ENCODE results near the gene PRPF40A. TPM values are rescaled to one million over a fixed set of nuclear protein-coding genes. Genes with fewer than 3 reads are reported as not detected.

The PRPF40A gene
- total and polyA plus RNA-seq, 2 experiments from 2014 or later, result 254 to 261 TPM

DNA sequence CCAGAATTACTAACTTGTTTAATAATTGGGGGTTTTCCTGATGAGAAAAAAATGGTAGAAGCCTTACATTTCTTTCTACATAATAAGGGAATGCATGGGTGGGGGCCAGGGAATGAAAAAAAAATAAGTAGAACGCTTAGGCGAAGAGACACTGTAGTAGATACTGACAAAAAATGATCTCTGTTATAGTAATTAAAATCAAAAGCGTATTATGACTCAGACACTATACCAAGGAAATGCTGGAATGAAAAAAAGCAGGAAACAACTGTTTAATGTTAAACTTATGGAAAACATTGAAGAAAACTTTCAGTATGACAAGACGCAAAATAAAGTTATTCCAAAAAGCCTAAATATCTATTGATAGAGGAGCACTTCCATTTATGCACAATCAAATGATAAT is 42.9 kb downstream of the PRPF40A start:
- Histone ChIP-seq H3K27ac (ENCODE audit: low read depth) (no peak overlapping the region), H4K20me1 (replicated peaks; ENCODE audit: insufficient read depth) (peaks cover 9% of the 10 kb centered on the region; the same call in 1 of the 2 replicates), H3K4me1 (ENCODE audit: insufficient read depth) (no peaks in the 10 kb centered on the region), H3K79me2 (replicated peaks; ENCODE audit: insufficient read depth) (peaks cover 4% of the 10 kb centered on the region; the same call in 1 of the 2 replicates), H3K36me3 (ENCODE audit: insufficient read depth) (peaks cover 91% of the 10 kb centered on the region), H3F3A (replicated peaks; ENCODE audit: low read depth) (no peaks in the 10 kb centered on the region), H3K27me3 (ENCODE audit: insufficient read depth) (no peaks in the 10 kb centered on the region), H2AFZ (no peak overlapping the region), H3K4me2 (no peak overlapping the region), H3K9me2 (ENCODE audit: insufficient read depth) (no peaks in the 10 kb centered on the region), H3K4me3 (no peak overlapping the region)
- TF ChIP-seq, protein P1, sequence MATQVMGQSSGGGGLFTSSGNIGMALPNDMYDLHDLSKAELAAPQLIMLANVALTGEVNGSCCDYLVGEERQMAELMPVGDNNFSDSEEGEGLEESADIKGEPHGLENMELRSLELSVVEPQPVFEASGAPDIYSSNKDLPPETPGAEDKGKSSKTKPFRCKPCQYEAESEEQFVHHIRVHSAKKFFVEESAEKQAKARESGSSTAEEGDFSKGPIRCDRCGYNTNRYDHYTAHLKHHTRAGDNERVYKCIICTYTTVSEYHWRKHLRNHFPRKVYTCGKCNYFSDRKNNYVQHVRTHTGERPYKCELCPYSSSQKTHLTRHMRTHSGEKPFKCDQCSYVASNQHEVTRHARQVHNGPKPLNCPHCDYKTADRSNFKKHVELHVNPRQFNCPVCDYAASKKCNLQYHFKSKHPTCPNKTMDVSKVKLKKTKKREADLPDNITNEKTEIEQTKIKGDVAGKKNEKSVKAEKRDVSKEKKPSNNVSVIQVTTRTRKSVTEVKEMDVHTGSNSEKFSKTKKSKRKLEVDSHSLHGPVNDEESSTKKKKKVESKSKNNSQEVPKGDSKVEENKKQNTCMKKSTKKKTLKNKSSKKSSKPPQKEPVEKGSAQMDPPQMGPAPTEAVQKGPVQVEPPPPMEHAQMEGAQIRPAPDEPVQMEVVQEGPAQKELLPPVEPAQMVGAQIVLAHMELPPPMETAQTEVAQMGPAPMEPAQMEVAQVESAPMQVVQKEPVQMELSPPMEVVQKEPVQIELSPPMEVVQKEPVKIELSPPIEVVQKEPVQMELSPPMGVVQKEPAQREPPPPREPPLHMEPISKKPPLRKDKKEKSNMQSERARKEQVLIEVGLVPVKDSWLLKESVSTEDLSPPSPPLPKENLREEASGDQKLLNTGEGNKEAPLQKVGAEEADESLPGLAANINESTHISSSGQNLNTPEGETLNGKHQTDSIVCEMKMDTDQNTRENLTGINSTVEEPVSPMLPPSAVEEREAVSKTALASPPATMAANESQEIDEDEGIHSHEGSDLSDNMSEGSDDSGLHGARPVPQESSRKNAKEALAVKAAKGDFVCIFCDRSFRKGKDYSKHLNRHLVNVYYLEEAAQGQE (IDR thresholded peaks at IDR 0.05; ENCODE audit: unreplicated experiment), result no peak
- TF ChIP-seq POLR2AphosphoS5 (IDR thresholded peaks at IDR 0.05; ENCODE audit: low read depth) (no peak), STAT1 (IDR thresholded peaks at IDR 0.05; ENCODE audit: unreplicated experiment) (no peak), ZNF114 (CRISPR knock-in tag; IDR thresholded peaks at IDR 0.05) (no peak), EZH2phosphoT487 (IDR thresholded peaks at IDR 0.05; ENCODE audit: unreplicated experiment) (no peak), JUNB (IDR thresholded peaks at IDR 0.05; ENCODE audit: unreplicated experiment) (no peak), EZH2 (IDR thresholded peaks at IDR 0.05; ENCODE audit: low read depth, unreplicated experiment) (no peak), ZNF331 (CRISPR knock-in tag; IDR thresholded peaks at IDR 0.05; ENCODE audit: low read depth) (no peak), NANOG (IDR thresholded peaks at IDR 0.05; ENCODE audit: borderline replicate concordance) (no peak)
- TF ChIP-seq, protein P2, sequence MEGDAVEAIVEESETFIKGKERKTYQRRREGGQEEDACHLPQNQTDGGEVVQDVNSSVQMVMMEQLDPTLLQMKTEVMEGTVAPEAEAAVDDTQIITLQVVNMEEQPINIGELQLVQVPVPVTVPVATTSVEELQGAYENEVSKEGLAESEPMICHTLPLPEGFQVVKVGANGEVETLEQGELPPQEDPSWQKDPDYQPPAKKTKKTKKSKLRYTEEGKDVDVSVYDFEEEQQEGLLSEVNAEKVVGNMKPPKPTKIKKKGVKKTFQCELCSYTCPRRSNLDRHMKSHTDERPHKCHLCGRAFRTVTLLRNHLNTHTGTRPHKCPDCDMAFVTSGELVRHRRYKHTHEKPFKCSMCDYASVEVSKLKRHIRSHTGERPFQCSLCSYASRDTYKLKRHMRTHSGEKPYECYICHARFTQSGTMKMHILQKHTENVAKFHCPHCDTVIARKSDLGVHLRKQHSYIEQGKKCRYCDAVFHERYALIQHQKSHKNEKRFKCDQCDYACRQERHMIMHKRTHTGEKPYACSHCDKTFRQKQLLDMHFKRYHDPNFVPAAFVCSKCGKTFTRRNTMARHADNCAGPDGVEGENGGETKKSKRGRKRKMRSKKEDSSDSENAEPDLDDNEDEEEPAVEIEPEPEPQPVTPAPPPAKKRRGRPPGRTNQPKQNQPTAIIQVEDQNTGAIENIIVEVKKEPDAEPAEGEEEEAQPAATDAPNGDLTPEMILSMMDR (conservative IDR thresholded peaks at IDR 0.05; ENCODE audit: low read depth in 2 of 2), result no peak
- TF ChIP-seq, protein P3, sequence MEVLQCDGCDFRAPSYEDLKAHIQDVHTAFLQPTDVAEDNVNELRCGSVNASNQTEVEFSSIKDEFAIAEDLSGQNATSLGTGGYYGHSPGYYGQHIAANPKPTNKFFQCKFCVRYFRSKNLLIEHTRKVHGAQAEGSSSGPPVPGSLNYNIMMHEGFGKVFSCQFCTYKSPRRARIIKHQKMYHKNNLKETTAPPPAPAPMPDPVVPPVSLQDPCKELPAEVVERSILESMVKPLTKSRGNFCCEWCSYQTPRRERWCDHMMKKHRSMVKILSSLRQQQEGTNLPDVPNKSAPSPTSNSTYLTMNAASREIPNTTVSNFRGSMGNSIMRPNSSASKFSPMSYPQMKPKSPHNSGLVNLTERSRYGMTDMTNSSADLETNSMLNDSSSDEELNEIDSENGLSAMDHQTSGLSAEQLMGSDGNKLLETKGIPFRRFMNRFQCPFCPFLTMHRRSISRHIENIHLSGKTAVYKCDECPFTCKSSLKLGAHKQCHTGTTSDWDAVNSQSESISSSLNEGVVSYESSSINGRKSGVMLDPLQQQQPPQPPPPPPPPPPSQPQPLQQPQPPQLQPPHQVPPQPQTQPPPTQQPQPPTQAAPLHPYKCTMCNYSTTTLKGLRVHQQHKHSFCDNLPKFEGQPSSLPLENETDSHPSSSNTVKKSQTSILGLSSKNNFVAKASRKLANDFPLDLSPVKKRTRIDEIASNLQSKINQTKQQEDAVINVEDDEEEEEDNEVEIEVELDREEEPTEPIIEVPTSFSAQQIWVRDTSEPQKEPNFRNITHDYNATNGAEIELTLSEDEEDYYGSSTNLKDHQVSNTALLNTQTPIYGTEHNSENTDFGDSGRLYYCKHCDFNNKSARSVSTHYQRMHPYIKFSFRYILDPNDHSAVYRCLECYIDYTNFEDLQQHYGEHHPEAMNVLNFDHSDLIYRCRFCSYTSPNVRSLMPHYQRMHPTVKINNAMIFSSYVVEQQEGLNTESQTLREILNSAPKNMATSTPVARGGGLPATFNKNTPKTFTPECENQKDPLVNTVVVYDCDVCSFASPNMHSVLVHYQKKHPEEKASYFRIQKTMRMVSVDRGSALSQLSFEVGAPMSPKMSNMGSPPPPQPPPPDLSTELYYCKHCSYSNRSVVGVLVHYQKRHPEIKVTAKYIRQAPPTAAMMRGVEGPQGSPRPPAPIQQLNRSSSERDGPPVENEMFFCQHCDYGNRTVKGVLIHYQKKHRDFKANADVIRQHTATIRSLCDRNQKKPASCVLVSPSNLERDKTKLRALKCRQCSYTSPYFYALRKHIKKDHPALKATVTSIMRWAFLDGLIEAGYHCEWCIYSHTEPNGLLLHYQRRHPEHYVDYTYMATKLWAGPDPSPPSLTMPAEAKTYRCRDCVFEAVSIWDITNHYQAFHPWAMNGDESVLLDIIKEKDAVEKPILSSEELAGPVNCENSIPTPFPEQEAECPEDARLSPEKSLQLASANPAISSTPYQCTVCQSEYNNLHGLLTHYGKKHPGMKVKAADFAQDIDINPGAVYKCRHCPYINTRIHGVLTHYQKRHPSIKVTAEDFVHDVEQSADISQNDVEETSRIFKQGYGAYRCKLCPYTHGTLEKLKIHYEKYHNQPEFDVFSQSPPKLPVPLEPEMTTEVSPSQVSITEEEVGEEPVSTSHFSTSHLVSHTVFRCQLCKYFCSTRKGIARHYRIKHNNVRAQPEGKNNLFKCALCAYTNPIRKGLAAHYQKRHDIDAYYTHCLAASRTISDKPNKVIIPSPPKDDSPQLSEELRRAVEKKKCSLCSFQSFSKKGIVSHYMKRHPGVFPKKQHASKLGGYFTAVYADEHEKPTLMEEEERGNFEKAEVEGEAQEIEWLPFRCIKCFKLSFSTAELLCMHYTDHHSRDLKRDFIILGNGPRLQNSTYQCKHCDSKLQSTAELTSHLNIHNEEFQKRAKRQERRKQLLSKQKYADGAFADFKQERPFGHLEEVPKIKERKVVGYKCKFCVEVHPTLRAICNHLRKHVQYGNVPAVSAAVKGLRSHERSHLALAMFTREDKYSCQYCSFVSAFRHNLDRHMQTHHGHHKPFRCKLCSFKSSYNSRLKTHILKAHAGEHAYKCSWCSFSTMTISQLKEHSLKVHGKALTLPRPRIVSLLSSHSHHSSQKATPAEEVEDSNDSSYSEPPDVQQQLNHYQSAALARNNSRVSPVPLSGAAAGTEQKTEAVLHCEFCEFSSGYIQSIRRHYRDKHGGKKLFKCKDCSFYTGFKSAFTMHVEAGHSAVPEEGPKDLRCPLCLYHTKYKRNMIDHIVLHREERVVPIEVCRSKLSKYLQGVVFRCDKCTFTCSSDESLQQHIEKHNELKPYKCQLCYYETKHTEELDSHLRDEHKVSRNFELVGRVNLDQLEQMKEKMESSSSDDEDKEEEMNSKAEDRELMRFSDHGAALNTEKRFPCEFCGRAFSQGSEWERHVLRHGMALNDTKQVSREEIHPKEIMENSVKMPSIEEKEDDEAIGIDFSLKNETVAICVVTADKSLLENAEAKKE (CRISPR knock-in tag; IDR thresholded peaks at IDR 0.05), result no peak
- TF ChIP-seq, protein P4, sequence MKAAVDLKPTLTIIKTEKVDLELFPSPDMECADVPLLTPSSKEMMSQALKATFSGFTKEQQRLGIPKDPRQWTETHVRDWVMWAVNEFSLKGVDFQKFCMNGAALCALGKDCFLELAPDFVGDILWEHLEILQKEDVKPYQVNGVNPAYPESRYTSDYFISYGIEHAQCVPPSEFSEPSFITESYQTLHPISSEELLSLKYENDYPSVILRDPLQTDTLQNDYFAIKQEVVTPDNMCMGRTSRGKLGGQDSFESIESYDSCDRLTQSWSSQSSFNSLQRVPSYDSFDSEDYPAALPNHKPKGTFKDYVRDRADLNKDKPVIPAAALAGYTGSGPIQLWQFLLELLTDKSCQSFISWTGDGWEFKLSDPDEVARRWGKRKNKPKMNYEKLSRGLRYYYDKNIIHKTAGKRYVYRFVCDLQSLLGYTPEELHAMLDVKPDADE (IDR thresholded peaks at IDR 0.05), result no peak
- H3K27me3 Mint-ChIP-seq (ENCODE audit: insufficient read depth, low read depth, poor library complexity), result no peaks in the 10 kb centered on the region
- ATAC-seq (no peak), DNase-seq (ENCODE audit: low spot score) (no peak)
- H3K4me1 Mint-ChIP-seq, result no peaks in the 10 kb centered on the region
- no peak overlapping the region for H3K4me3 Mint-ChIP-seq
- H3K36me3 Mint-ChIP-seq (ENCODE audit: low read depth), result peaks cover 78% of the 10 kb centered on the region
- H3K9me3 Mint-ChIP-seq, result no peaks in the 10 kb centered on the region
- no peak overlapping the region for H3K27ac Mint-ChIP-seq
